Eye (tissue), 1 donor: Measurements from ENCODE around the gene ZNF444.
"Not testable (repeated sequence)": the region's sequence is repeated elsewhere in the genome, so short reads cannot be mapped to it uniquely, and the experiment has no call there.

Experiments
- DNase-seq: peaks from one replicate; pipeline ENCODE4 v3.0.0-alpha.2; 2015

ZNF444 gene

DNA sequence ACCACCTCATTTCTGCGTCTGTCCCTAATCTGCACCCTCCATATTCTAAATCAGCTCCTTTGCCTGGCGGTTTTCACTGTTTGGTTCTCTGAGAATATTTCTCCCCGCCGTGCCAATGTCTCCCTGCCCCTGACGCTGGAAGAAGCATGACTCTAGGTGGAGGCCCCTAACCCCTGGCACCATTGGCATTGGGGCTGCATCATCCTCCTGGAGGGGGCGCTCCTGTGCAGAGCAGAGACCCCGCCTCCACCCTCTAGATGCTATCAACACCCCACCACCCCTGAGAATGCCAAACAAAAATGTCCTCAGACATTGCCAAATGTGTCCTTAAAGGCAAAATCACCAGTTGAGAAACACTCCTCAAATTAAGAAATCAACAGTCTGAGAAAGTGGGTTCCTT, 50.0 kb downstream of the ZNF444 start:
- no peak for DNase-seq

DNA sequence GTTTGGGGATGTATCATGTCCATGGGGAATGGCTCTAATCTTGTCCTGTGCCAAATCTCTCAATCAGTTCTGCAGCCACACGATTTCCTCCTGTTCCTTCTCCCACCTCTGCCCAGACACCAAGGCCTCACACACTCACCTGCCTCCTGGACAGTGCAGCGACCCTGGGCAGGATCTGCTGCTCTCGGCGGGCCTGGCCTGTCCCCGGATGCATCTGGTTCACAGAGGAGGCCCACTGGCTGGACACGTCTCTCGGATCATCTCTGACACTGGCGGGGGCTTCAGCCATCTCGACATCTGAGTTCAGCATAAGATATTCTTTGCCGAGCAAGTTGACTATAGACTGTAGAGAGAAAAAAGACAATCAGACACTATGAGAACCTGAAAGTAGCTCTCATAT, 50.6 kb downstream of the ZNF444 start:
- DNase-seq, result no peak

DNA sequence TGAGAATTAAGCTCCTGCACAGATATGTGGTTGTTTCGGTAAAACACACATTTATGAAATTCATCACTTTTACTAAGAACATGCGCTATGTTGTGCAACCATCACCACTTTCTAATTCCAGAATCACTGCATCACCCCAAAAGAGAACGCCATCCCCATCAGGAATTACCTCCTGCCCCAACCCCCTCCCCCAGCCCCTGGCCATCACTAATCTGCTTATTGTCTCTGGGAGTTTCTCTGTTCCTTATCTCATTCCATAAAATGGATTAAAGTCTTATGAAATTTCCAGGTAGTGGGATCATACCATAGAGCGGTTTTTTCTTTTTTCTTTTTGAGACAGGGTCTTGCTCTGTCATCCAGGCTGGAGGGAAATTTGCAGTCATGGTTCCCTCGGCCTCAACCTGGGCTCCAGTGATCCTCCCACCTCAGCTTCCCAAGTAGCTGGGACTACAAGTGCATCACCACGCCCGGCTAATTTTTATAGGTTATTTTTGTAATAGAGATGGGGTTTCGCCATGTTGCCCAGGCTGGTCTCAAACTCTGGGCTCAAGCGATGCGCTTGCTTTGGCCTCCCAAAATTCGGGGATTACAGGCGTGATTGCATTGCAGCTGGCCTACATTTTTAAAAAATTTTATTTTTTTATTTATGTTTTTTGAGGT, 53.0 kb downstream of the ZNF444 start:
- DNase-seq, result no peak

DNA sequence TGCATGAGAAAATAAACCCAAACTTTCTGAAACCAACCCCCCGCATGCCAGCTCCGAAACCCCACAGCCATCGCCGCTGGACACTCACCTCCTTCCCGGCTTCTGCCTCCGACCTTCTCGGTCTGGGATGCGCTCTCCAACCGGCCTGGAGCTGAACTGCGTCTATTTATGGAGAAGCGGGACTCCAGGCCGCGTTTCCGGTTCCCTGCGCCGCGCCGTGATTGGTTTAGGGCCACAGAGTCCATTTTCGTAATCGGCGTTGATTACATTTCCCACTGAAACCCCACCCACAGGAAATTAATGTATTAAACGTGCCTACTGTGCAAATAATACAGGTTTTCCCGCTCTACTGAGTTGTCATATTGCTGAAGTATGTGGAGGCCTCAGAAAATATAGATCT, 56.6 kb downstream of the ZNF444 start, which contains the start of gene ZSCAN5B:
Gene ZSCAN5B (minus strand): TSS at position 138 of the 400 bp plus-strand sequence. CDS start 4,731 bp downstream, outside the sequence.
- not testable (repeated sequence) for DNase-seq

DNA sequence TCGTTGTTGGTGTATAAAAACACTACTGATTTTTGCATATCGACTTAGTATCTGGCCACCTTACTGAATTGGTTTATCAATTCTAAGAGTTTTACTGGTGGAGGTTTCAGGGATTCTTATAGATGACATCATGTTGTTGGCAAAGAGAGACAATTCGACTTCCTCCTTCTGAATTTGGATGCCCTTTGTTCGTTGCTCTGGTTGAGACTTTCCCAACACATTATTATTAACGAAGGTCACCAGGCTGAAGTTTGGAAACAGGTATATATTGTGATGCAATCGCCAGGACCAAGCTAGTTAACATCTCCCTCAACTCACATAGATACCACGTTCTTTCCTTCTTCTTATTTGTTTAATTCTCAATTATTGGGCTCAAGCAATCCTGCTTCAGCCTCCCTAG, 58.6 kb downstream of the ZNF444 start:
- DNase-seq, result no peak

DNA sequence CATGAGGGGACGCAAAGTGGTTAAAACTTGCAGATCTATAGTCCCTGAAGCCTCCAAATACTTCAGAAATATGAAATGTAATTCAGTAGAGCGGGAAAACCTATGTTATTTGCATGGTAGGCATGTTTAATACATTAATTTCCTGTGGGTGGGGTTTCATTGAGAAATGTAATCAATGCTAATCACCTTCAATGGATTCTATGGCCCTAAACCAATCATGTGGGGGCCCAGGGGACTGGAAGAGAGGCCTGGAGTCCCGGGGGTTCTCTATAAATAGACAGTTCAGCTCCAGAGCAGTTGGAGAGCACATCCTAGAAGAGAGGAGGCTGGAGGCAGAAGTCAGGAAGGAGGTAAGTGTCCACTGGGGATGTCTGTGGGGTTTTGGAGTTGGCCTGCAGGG, 60.9 kb downstream of the ZNF444 start, which contains the start of gene ZSCAN5C:
Gene ZSCAN5C (plus strand): TSS at position 301 of the 400 bp plus-strand sequence. CDS start 3,641 bp downstream, outside the sequence.
- no peak for DNase-seq

DNA sequence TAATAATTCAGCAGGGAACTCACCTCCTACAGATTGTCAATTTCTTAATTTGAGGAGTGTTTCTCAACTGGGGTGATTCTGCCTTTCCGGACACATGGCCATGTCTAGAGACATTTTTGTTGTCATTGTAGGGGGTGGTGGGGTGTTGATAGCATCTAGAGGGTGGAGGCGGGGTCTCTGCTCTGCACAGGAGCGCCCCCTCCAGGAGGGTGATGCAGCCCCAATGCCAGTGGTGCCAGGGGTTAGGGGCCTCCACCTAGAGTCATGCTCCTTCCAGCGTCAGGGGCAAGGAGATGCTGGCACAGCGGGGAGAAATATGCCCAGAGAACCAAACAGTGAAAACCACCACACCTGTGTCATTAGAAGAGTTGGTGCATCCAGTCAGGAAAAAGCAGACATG, 66.5 kb downstream of the ZNF444 start:
- DNase-seq, result not testable (repeated sequence)

DNA sequence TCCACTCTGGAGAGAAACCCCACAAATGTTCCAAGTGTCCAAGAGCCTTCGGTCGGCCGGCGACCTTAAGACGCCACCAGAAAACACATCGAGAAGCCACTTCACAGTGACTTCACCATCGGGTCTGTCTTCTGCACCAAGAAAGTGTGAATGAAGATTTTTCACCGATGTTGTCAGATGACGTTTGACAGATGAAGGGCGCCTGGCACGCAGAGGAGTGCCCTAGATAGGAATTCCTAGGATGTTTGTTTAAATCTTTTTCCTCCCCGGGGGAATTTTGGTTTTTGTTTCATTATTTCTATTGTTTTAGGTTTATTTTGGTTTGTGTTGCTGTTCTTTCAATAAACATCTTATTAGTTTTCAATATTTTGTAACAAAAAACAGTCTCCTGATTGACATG, 68.0 kb downstream of the ZNF444 start:
- DNase-seq, result no peak

DNA sequence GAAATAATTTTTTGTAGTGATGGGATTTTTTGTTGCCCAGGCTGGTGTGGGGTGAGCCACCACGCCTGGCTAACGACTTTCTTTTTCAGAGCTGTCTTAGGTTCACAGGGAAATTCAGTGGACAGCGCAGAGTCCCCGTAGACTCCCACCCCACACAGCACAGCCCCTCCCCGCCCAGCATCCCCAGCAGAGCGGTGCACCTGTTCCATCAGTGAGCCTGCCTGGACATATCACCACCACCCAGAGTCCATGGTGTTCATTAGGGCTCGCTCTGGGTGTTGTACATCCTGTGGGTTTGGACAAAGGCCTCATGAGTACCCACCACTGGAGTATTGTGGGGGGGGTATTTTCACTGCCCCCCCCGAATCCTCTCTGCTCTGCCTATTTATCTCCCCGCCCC, 68.9 kb downstream of the ZNF444 start:
- not testable (repeated sequence) for DNase-seq
